CD8-positive, alpha-beta memory T cell (primary cell): ENCODE results near the gene GNAQ. TPM values are rescaled to one million over a fixed set of nuclear protein-coding genes. Genes with fewer than 3 reads are reported as not detected.

ENCODE experiments used
- CTCF ChIA-PET: fragments of 350-600 bp; sonication (Branson Sonifier 250); formaldehyde crosslinking; loops from one replicate; lab custom pipeline; 2021; ENCODE audit warnings: antibody characterized with exemption; lab: Charles Lee
- POLR2A ChIA-PET: fragments of 350-600 bp; sonication (Branson Sonifier 250); formaldehyde crosslinking; loops from one replicate; lab custom pipeline; 2021; ENCODE audit warnings: antibody characterized with exemption; lab: Charles Lee
- DNase-seq, 5 donors: peaks; one replicate each; pipeline versions ENCODE4 v3.0.0 to v3.0.0-alpha.2; 2020 to 2022; ENCODE audit warnings: mixed read lengths in 1 of 5
- H3K27ac ChIP-seq: one replicate; pipeline ENCODE4 v1.7.0; 2013; ENCODE audit warnings: low read depth, mild to moderate bottlenecking, low read length, moderate library complexity
- H3K27me3 ChIP-seq: 2 replicates; pipeline ENCODE4 v1.7.0; 2013; ENCODE audit warnings: low read length, mild to moderate bottlenecking; ENCODE audit not compliant: insufficient read depth, poor library complexity, severe bottlenecking
- H3K36me3 ChIP-seq: 2 replicates; pipeline ENCODE4 v1.7.0; 2013; ENCODE audit warnings: mild to moderate bottlenecking, low read length, moderate library complexity; ENCODE audit not compliant: insufficient read depth
- H3K4me1 ChIP-seq: 2 replicates; pipeline ENCODE4 v1.7.0; 2013; ENCODE audit warnings: mild to moderate bottlenecking, low read length, moderate library complexity; ENCODE audit not compliant: insufficient read depth
- H3K4me3 ChIP-seq: 2 replicates; pipeline ENCODE4 v1.7.0; 2013; ENCODE audit warnings: mild to moderate bottlenecking, low read length
- H3K9me3 ChIP-seq: 2 replicates; pipeline ENCODE4 v1.7.0; 2013; ENCODE audit warnings: mild to moderate bottlenecking, low read length
- H3K27ac Mint-ChIP-seq, 8 donors: one replicate each; pipeline ENCODE4 v1.8.0; 2020 to 2021; ENCODE audit warnings: mixed read lengths in 8 of 8, mild to moderate bottlenecking in 6 of 8, inconsistent platforms in 3 of 8, moderate library complexity in 3 of 8
- H3K27me3 Mint-ChIP-seq, 2 donors: one replicate each; pipeline ENCODE4 v1.8.0; 2020 to 2021; ENCODE audit warnings: mixed read lengths in 2 of 2, mild to moderate bottlenecking in 1 of 2, moderate library complexity in 1 of 2
- H3K36me3 Mint-ChIP-seq, 3 donors: one replicate each; pipeline ENCODE4 v1.8.0; 2020 to 2021; ENCODE audit warnings: mixed read lengths in 3 of 3, inconsistent platforms in 1 of 3, mild to moderate bottlenecking in 1 of 3
- H3K4me1 Mint-ChIP-seq, 3 donors: one replicate each; pipeline ENCODE4 v1.8.0; 2020 to 2021; ENCODE audit warnings: mixed read lengths in 3 of 3, inconsistent platforms in 1 of 3, mild to moderate bottlenecking in 1 of 3
- H3K4me3 Mint-ChIP-seq, 7 donors: one replicate each; pipeline ENCODE4 v1.8.0; 2020 to 2021; ENCODE audit warnings: mixed read lengths in 7 of 7, mild to moderate bottlenecking in 6 of 7, moderate library complexity in 4 of 7, inconsistent platforms in 2 of 7
- H3K9me3 Mint-ChIP-seq, 5 donors: one replicate each; pipeline ENCODE4 v1.8.0; 2020 to 2022; ENCODE audit warnings: mixed read lengths in 5 of 5, mild to moderate bottlenecking in 3 of 5, moderate library complexity in 2 of 5, inconsistent platforms in 1 of 5
- polyA plus RNA-seq: library from polyadenylated mRNA; unstranded; fragments of 300-500 nt; fragmentation: Illumina TruSeq; gene quantifications from one replicate; pipeline ENCODE4 v1.2.3, GENCODE V29; 2021
- total RNA-seq, 2 experiments: library from RNA; stranded (reverse); gene quantifications; one replicate each; pipeline ENCODE4 v1.2.3, GENCODE V29; 2021

The GNAQ gene
- total and polyA plus RNA-seq, 3 experiments from 2014 or later: 7.5 to 19.8 (median 17.1) TPM

DNA sequence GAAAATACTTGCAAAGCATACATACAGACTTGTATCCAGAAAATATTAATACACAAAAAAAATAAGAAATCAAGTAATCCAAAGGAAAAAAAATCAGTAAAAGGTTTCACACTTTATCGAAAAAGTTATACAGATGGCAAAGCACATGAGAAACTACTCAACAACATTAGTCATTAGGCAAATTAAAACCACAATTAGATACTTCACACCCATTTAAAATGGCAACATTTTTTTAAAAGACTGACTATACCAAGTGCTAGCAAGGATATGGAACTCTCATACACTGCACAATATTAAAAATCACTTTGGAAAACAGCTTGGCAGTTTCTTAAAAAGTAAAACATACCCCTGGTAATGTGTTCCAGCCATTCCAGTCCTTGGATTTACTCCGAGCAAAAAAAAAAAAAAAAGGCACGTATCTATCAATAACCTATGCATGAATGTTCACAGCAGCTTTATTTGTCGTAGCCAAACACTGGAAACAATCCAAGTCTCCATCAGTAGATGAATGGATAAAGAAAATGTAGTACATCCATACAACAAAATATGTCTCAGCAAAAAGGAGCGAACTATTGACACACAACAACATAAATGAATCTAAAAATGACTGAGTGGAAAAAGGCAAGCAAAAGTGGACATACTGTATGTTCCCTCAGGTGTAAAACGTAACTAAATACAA lies 66.0 kb downstream of the GNAQ start:
- no peaks in the 10 kb centered on the region for H3K9me3 Mint-ChIP-seq
- DNase-seq: no peak
- Histone ChIP-seq H3K27me3 (no peaks in the 10 kb centered on the region), H3K4me1 (no peaks in the 10 kb centered on the region), H3K9me3 (no peaks in the 10 kb centered on the region), H3K4me3 (no peak overlapping the region), H3K27ac (no peak overlapping the region), H3K36me3 (no peaks in the 10 kb centered on the region)
- peaks cover 29 to 74% (median 48%) of the 10 kb centered on the region in 3 donors for H3K4me1 Mint-ChIP-seq
- H3K27me3 Mint-ChIP-seq: no peaks in the 10 kb centered on the region
- peaks cover 0 to 13% (median 3%) of the 10 kb centered on the region in 3 donors for H3K36me3 Mint-ChIP-seq
- POLR2A ChIA-PET: no interaction called here
- no peak overlapping the region for H3K4me3 Mint-ChIP-seq
- peak overlapping the region in 1 of 8 donors; percentile 62 for H3K27ac Mint-ChIP-seq
- CTCF ChIA-PET: interaction anchor here (1.7 kb wide), 1 partner anchor 10 kb away, joined by 4 read pairs; no protein-coding TSS in a partner anchor

DNA sequence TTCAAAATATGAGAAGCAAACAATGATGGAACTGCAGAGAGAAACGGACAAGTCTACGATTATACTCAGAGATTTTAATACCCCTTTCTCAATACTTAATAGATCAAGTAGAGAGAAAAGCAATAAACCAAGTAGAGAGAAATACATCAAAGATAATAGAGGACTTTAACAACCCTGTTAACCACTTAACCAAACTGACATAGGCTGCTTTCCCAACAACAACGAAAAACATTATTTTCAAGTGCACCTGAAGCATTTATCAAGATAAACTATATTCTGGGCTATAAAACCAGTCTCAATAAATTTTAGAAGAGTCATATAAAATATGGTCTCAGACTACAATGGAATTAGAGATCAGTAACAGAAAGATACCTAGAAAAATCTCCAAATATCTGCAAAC lies 67.4 kb downstream of the GNAQ start:
- no peak overlapping the region for H3K27ac ChIP-seq
- H3K4me1 ChIP-seq: no peaks in the 10 kb centered on the region
- ChIA-PET CTCF (no interaction called here), POLR2A (no interaction called here)
- no peaks in the 10 kb centered on the region for H3K36me3 ChIP-seq
- no peaks in the 10 kb centered on the region for H3K9me3 ChIP-seq
- peaks cover 0 to 11% (median 3%) of the 10 kb centered on the region in 3 donors for H3K36me3 Mint-ChIP-seq
- no peaks in the 10 kb centered on the region for H3K9me3 Mint-ChIP-seq
- H3K4me3 ChIP-seq: no peak overlapping the region
- no peak for DNase-seq
- no peak overlapping the region for H3K4me3 Mint-ChIP-seq
- peaks cover 34 to 64% (median 49%) of the 10 kb centered on the region in 3 donors for H3K4me1 Mint-ChIP-seq
- no peaks in the 10 kb centered on the region for H3K27me3 ChIP-seq
- H3K27ac Mint-ChIP-seq: no peak overlapping the region
- H3K27me3 Mint-ChIP-seq: no peaks in the 10 kb centered on the region

DNA sequence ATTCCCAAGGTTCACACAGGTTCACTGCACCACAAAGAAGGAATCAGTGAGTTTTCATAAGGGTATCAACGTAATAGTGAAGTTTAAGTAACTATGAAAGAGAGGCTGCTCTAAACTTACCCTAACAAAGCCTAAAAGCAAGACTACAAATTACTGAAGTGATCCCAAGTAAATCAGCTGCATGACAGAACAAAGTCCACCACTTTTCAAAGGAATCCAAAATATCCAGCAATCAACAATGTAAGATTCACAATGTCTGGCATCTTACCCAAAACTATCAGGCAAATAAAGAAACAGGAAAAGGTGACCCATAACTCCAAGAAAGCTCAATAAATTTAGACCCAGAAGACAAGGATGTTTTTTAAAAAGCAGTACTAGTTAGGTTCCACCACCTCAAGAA lies 70.1 kb downstream of the GNAQ start:
- Histone ChIP-seq H3K4me3 (no peak overlapping the region), H3K36me3 (no peaks in the 10 kb centered on the region), H3K27ac (no peak overlapping the region), H3K9me3 (no peaks in the 10 kb centered on the region), H3K27me3 (no peaks in the 10 kb centered on the region), H3K4me1 (peaks cover 4% of the 10 kb centered on the region)
- peak overlapping the region in 1 of 8 donors; percentile 41 for H3K27ac Mint-ChIP-seq
- H3K36me3 Mint-ChIP-seq: peaks cover 0 to 7% (median 0%) of the 10 kb centered on the region in 3 donors
- H3K4me3 Mint-ChIP-seq: no peak overlapping the region
- no peak for DNase-seq
- POLR2A ChIA-PET: no interaction called here
- no peaks in the 10 kb centered on the region for H3K27me3 Mint-ChIP-seq
- CTCF ChIA-PET: no interaction called here
- H3K4me1 Mint-ChIP-seq: peaks cover 45 to 66% (median 56%) of the 10 kb centered on the region in 3 donors
- H3K9me3 Mint-ChIP-seq: no peaks in the 10 kb centered on the region

DNA sequence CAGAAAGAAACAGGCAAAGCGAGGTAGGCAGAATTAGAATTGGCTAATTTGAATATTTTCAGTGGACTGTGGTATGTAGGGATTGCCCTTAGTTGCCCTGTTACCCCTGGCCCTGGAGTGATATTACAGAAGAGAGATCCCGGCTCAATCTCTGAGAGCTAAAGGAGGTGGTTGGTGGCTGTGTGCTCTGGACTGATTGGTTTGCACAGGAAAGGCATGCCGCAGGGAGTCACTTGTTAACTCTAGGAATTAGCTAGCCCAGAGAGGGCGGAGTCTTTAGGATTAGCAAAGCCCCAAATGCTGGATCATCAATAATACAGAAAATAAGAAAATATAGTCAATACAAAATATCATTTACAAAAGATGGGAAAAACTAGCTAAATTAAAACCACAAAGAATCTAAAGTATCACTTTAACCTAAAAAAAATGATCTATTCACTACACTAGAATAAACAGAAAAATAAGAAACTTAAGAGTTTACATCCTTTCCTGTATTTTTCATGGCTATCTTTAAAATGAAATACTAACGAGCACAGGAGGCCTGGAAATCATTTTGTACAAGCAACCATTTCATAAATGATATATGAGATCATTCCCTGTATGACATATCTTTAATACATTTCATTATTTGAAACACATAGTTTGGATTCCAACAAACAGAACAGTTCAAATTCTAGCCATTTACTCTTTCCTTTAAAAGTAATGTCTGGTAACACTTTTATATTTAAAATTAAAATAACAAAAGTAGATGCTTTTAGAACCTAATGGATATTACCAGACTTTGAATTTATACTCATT lies 71.1 kb downstream of the GNAQ start:
- no peaks in the 10 kb centered on the region for H3K9me3 ChIP-seq
- H3K36me3 Mint-ChIP-seq: peaks cover 0 to 3% (median 0%) of the 10 kb centered on the region in 3 donors
- no peak overlapping the region for H3K4me3 ChIP-seq
- H3K4me1 Mint-ChIP-seq: peaks cover 43 to 57% (median 52%) of the 10 kb centered on the region in 3 donors
- no peak for DNase-seq
- POLR2A ChIA-PET: no interaction called here
- peaks cover 5% of the 10 kb centered on the region for H3K4me1 ChIP-seq
- no peak overlapping the region for H3K27ac ChIP-seq
- CTCF ChIA-PET: no interaction called here
- no peaks in the 10 kb centered on the region for H3K27me3 ChIP-seq
- H3K9me3 Mint-ChIP-seq: no peaks in the 10 kb centered on the region
- H3K4me3 Mint-ChIP-seq: no peak overlapping the region
- H3K27me3 Mint-ChIP-seq: no peaks in the 10 kb centered on the region
- no peaks in the 10 kb centered on the region for H3K36me3 ChIP-seq
- H3K27ac Mint-ChIP-seq: no peak overlapping the region

DNA sequence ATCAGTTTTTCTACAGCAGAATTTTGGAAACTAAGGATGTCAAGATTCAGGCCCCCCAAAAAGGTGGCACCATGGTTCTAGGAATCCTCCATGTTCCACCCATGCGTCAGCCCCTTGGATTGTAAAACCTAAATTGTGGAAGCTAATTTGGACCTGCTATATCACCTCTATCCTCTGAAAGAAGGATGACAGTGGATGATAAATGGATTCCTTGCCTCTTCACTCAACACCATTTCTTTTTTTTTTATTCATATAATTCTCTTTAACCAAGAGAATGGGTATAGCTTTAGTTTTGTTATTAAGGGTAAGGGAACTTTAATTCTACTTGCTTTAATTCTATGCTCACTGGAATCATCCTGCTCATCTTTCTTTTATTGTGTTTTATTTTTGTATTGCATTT lies 71.8 kb downstream of the GNAQ start:
- no peak overlapping the region for H3K4me3 Mint-ChIP-seq
- no peak overlapping the region for H3K4me3 ChIP-seq
- POLR2A ChIA-PET: no interaction called here
- CTCF ChIA-PET: no interaction called here
- no peaks in the 10 kb centered on the region for H3K9me3 ChIP-seq
- no peak overlapping the region for H3K27ac ChIP-seq
- no peak for DNase-seq
- no peaks in the 10 kb centered on the region for H3K9me3 Mint-ChIP-seq
- H3K27ac Mint-ChIP-seq: no peak overlapping the region
- no peaks in the 10 kb centered on the region for H3K27me3 ChIP-seq
- no peaks in the 10 kb centered on the region for H3K27me3 Mint-ChIP-seq
- peaks cover 6% of the 10 kb centered on the region for H3K4me1 ChIP-seq
- peaks cover 0 to 3% (median 0%) of the 10 kb centered on the region in 3 donors for H3K36me3 Mint-ChIP-seq
- no peaks in the 10 kb centered on the region for H3K36me3 ChIP-seq
- H3K4me1 Mint-ChIP-seq: peaks cover 37 to 53% (median 48%) of the 10 kb centered on the region in 3 donors

DNA sequence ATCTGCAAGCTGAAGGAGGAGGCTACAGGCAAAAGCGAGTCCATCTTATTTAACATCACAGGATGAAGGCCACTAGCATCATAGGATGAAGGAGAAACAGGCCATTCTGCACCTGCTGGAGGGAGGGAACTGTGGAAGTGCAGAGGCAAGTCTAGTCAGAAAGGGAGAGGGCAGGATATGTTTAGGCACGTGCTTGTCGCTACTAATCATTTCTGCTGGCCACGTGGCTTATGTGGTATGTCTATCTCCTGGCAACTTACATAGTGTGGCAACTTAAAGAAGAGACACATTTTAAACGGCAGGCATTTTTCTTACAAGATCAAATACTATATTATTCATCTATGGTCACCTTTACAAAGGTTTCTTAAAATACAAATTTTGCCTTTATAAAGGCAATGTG lies 74.0 kb downstream of the GNAQ start:
- no peaks in the 10 kb centered on the region for H3K27me3 Mint-ChIP-seq
- H3K27me3 ChIP-seq: no peaks in the 10 kb centered on the region
- H3K27ac ChIP-seq: no peak overlapping the region
- DNase-seq: no peak
- ChIA-PET CTCF (no interaction called here), POLR2A (no interaction called here)
- no peaks in the 10 kb centered on the region for H3K36me3 Mint-ChIP-seq
- peaks cover 16% of the 10 kb centered on the region for H3K4me1 ChIP-seq
- H3K36me3 ChIP-seq: no peaks in the 10 kb centered on the region
- no peaks in the 10 kb centered on the region for H3K9me3 Mint-ChIP-seq
- H3K4me3 Mint-ChIP-seq: no peak overlapping the region
- peaks cover 36 to 53% (median 50%) of the 10 kb centered on the region in 3 donors for H3K4me1 Mint-ChIP-seq
- no peaks in the 10 kb centered on the region for H3K9me3 ChIP-seq
- no peak overlapping the region for H3K4me3 ChIP-seq
- peak overlapping the region in 1 of 8 donors; percentile 66 for H3K27ac Mint-ChIP-seq

DNA sequence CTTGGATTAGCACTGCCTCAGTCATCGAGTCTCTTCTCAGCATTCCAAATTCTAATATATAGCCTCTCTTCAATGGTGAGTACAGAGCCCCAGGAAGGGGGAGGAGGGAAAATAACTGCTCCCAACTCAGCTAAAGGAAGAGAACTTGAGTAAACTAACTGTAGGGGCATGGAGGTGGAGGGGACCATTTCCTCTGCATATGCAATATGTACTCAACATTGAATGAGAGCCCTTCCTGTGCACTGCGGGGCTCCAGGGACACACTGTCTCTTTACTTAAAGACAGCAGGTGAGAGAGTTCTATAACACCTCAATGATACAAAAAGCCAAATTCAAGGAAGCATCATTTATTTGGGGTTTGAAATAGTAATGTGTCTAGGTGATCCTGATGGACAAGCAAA lies 75.1 kb downstream of the GNAQ start:
- CTCF ChIA-PET: no interaction called here
- H3K4me3 Mint-ChIP-seq: no peak overlapping the region

DNA sequence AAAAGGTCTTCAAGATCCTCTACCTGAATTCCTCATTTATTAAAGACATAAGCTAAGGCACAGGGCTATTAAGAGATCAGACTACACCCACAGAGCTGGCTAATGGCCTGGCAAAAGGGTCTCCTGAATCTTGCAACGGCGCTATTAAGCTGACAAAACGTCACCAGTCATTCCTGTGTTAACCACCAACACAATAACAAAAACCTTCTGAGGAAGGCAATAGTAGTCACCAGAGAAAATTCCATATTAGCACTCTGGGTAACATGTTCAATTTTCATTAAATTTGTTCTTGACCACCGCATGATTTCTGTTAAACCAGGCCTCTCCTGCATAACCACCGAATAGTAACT lies 77.0 kb downstream of the GNAQ start:
- H3K4me3 ChIP-seq: no peak overlapping the region

More for the DNA sequence above, 75.1 kb downstream of the GNAQ start:
- peaks cover 27 to 47% (median 44%) of the 10 kb centered on the region in 3 donors for H3K4me1 Mint-ChIP-seq
- H3K9me3 ChIP-seq: no peaks in the 10 kb centered on the region
- H3K36me3 ChIP-seq: no peaks in the 10 kb centered on the region
- peak overlapping the region in 1 of 8 donors; percentile 43 for H3K27ac Mint-ChIP-seq
- H3K4me1 ChIP-seq: peaks cover 16% of the 10 kb centered on the region
- no peaks in the 10 kb centered on the region for H3K27me3 Mint-ChIP-seq
- no peak overlapping the region for H3K4me3 ChIP-seq
- POLR2A ChIA-PET: no interaction called here
- no peak for DNase-seq
- H3K36me3 Mint-ChIP-seq: no peaks in the 10 kb centered on the region
- H3K9me3 Mint-ChIP-seq: no peaks in the 10 kb centered on the region
- H3K27ac ChIP-seq: no peak overlapping the region
- H3K27me3 ChIP-seq: no peaks in the 10 kb centered on the region

More for the DNA sequence above, 77.0 kb downstream of the GNAQ start:
- no peaks in the 10 kb centered on the region for H3K9me3 ChIP-seq
- no peaks in the 10 kb centered on the region for H3K36me3 Mint-ChIP-seq
- no peaks in the 10 kb centered on the region for H3K36me3 ChIP-seq
- no peaks in the 10 kb centered on the region for H3K9me3 Mint-ChIP-seq
- H3K27me3 ChIP-seq: no peaks in the 10 kb centered on the region
- H3K4me1 Mint-ChIP-seq: peaks cover 22 to 54% (median 43%) of the 10 kb centered on the region in 3 donors
- ChIA-PET POLR2A (no interaction called here), CTCF (no interaction called here)
- no peak for DNase-seq
- peak overlapping the region in 2 of 8 donors; percentile 21 to 54 for H3K27ac Mint-ChIP-seq
- no peaks in the 10 kb centered on the region for H3K27me3 Mint-ChIP-seq
- H3K27ac ChIP-seq: no peak overlapping the region
- no peak overlapping the region for H3K4me3 Mint-ChIP-seq
- peaks cover 16% of the 10 kb centered on the region for H3K4me1 ChIP-seq
